Measurements from ENCODE around the gene FAM3C. TPM values are rescaled to one million over a fixed set of nuclear protein-coding genes. Genes with fewer than 3 reads are reported as not detected.
"Not testable (repeated sequence)": the region's sequence is repeated elsewhere in the genome, so short reads cannot be mapped to it uniquely, and the experiment has no call there.

The FAM3C gene
- total RNA-seq, 1 donor from 2014 or later: 47.5 TPM

DNA sequence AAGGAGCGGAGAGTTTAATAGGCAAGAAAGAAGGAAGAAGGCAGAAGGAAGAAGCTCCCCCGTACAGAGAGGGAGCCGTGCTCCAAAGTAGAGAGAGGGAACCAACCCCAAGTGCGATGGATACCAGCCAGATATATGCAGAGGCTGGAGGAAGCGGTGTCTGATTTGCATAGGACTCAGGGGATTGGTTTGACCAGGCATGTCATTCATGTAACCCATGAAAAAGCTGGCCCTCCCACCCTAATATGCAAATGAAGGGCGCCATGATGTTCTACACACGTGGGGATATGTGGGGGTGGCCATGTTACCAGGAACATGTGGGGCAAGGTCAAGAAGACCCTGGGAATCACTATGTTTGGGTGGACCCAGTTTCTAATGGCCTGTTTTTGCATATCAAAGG is 40.6 kb upstream of the FAM3C start:
- H3K9me3 Mint-ChIP-seq: peaks cover 2% of the 10 kb centered on the region
- H3K4me3 Mint-ChIP-seq: no peak overlapping the region
- H3K27ac Mint-ChIP-seq (ENCODE audit: unreplicated experiment): no peak overlapping the region
- TF ChIP-seq, protein P1, sequence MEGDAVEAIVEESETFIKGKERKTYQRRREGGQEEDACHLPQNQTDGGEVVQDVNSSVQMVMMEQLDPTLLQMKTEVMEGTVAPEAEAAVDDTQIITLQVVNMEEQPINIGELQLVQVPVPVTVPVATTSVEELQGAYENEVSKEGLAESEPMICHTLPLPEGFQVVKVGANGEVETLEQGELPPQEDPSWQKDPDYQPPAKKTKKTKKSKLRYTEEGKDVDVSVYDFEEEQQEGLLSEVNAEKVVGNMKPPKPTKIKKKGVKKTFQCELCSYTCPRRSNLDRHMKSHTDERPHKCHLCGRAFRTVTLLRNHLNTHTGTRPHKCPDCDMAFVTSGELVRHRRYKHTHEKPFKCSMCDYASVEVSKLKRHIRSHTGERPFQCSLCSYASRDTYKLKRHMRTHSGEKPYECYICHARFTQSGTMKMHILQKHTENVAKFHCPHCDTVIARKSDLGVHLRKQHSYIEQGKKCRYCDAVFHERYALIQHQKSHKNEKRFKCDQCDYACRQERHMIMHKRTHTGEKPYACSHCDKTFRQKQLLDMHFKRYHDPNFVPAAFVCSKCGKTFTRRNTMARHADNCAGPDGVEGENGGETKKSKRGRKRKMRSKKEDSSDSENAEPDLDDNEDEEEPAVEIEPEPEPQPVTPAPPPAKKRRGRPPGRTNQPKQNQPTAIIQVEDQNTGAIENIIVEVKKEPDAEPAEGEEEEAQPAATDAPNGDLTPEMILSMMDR (conservative IDR thresholded peaks at IDR 0.05): no peak
- H3K4me1 Mint-ChIP-seq: peaks cover 20% of the 10 kb centered on the region
- H3K36me3 Mint-ChIP-seq (ENCODE audit: low read depth): peaks cover 2% of the 10 kb centered on the region
- no peaks in the 10 kb centered on the region for H3K27me3 Mint-ChIP-seq (ENCODE audit: low read depth)
- no peak for DNase-seq (ENCODE audit: low read depth, low spot score)

DNA sequence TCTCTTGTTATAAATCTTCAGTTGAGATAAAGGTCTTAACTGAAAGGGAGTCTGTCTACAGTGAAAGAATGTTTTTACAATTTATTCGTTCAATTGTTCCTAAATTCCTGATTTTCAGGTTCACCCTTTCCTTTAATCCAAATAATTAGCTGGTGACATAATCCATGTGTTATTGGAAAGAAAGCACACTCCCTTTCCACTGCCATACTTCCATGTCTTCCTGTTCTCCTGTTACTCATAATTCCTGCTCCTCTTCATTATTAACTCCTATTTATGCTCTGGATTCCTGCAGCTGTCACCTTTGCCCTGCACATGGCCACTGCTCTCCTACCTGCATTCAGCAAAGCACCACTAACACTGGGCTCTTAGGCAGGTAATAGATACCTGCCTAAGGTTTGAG is 40.0 kb upstream of the FAM3C start:
- H3K27me3 Mint-ChIP-seq (ENCODE audit: low read depth): no peaks in the 10 kb centered on the region
- H3K36me3 Mint-ChIP-seq (ENCODE audit: low read depth): peaks cover 2% of the 10 kb centered on the region
- DNase-seq (ENCODE audit: low read depth, low spot score): no peak
- TF ChIP-seq, protein P1 (conservative IDR thresholded peaks at IDR 0.05): no peak
- H3K4me3 Mint-ChIP-seq: no peak overlapping the region
- no peak overlapping the region for H3K27ac Mint-ChIP-seq (ENCODE audit: unreplicated experiment)
- H3K9me3 Mint-ChIP-seq: peaks cover 2% of the 10 kb centered on the region
- peaks cover 15% of the 10 kb centered on the region for H3K4me1 Mint-ChIP-seq

DNA sequence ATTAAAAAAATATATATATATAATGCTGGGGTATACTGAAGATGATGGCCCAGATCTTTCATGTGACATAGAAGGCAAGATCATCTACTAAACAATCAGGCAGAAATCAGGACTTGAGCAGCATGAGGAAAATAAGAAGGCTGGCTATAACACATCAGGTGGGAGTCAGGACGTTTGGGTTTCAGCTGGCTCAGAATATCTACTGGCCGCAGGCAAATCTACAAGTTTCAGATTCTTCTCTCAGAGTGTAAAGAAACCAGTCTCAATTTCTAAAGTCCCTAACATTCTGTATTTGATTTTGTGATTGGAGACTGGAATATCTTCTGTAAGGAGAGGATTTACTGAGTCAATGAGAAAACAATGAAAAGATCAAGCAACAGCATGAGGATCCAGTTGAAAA is 37.7 kb upstream of the FAM3C start:
- Mint-ChIP-seq H3K4me3 (no peak overlapping the region), H3K27ac (ENCODE audit: unreplicated experiment) (no peak overlapping the region), H3K36me3 (ENCODE audit: low read depth) (no peaks in the 10 kb centered on the region), H3K27me3 (ENCODE audit: low read depth) (no peaks in the 10 kb centered on the region), H3K9me3 (no peaks in the 10 kb centered on the region), H3K4me1 (peaks cover 11% of the 10 kb centered on the region)
- TF ChIP-seq, protein P1 (conservative IDR thresholded peaks at IDR 0.05): no peak
- DNase-seq (ENCODE audit: low read depth, low spot score): no peak

DNA sequence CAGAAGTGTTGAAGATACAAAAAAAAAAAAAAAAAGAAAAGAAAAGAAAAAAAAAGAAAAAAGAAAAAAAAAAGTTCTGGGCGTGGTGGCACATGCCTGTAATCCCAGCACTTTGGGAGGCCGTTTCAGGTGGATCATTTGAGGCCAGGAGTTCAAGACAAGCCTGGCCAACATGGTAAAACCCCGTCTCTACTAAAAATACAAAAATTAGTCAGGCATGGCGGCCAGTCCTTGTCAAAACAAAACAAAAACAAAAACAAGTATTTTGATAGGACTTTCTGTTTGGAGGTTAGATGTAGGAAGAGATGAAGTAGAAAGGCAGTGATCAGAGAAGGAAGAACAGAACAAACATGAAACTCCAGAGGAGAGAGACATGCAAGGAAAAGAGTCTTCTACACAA is 36.4 kb upstream of the FAM3C start:
- H3K4me3 Mint-ChIP-seq; H3K27ac Mint-ChIP-seq (ENCODE audit: unreplicated experiment); H3K4me1 Mint-ChIP-seq; H3K9me3 Mint-ChIP-seq; DNase-seq (ENCODE audit: low read depth, low spot score); H3K36me3 Mint-ChIP-seq (ENCODE audit: low read depth); H3K27me3 Mint-ChIP-seq (ENCODE audit: low read depth): not testable (repeated sequence)

DNA sequence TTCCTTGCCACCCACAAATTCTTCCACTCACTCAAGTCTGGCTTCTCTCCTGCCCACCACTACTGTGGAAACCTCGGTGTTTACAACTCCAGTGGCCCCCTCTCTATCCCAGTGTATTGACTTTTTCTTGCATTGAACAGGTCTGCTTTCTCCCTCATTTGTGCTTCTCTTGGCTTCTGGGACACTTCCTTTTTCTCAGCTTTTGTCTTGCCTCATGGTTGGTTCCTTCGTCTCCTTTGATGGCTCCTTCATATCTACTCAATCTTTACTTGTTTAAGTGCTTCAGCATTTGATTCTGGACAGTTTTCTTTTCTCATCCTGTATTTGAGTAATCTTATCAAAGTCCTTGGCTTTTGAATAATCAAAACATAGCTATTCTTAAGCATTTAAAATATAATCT is 35.9 kb upstream of the FAM3C start:
- no peaks in the 10 kb centered on the region for H3K4me1 Mint-ChIP-seq
- no peak overlapping the region for H3K27ac Mint-ChIP-seq (ENCODE audit: unreplicated experiment)
- no peaks in the 10 kb centered on the region for H3K36me3 Mint-ChIP-seq (ENCODE audit: low read depth)
- TF ChIP-seq, protein P1 (conservative IDR thresholded peaks at IDR 0.05): no peak
- H3K9me3 Mint-ChIP-seq: no peaks in the 10 kb centered on the region
- H3K27me3 Mint-ChIP-seq (ENCODE audit: low read depth): no peaks in the 10 kb centered on the region
- no peak for DNase-seq (ENCODE audit: low read depth, low spot score)
- H3K4me3 Mint-ChIP-seq: no peak overlapping the region

DNA sequence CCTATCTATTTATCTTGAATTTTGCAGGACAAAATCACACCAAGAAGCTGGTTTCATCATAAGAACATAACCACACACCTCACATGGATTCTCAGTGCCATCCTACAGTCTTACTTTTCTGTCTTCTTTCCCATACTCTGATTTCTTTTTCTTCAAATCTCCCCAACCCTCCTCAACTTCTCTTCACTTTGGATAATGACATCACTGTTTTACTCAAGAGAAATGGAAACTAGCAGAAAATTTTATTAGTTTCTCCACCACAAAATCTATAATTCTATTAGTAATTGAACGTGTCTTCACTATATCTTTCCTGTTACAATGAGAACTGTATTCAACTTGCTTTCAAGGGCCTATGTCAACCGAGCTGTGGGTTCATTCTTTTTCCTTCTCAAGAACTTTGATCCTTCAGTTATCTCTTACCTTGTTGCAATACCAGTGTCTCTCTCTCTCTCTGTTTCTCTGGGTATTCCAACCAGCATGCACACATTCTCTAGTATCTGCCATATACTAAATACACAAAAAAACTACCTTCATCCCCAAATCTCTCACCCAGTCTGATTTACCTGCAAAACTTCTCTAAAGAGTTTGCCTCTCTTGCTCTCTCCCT is 35.4 kb upstream of the FAM3C start:
- H3K27ac Mint-ChIP-seq (ENCODE audit: unreplicated experiment): no peak overlapping the region
- no peak overlapping the region for H3K4me3 Mint-ChIP-seq
- no peaks in the 10 kb centered on the region for H3K9me3 Mint-ChIP-seq
- H3K4me1 Mint-ChIP-seq: no peaks in the 10 kb centered on the region
- no peaks in the 10 kb centered on the region for H3K27me3 Mint-ChIP-seq (ENCODE audit: low read depth)
- no peak for DNase-seq (ENCODE audit: low read depth, low spot score)
- no peaks in the 10 kb centered on the region for H3K36me3 Mint-ChIP-seq (ENCODE audit: low read depth)
- TF ChIP-seq, protein P1 (conservative IDR thresholded peaks at IDR 0.05): no peak
